GM18870 (cell line): ENCODE results near the gene HADHA.
A peak's percentile ranks its signal among the peaks of the same experiment; 100 is the strongest.
"Not testable (repeated sequence)": the region's sequence is repeated elsewhere in the genome, so short reads cannot be mapped to it uniquely, and the experiment has no call there.

Source experiments
- ATAC-seq: cut with Tn5 transposase; IDR thresholded peaks from one replicate; pipeline ENCODE4 v1.9.1; 2021; ENCODE audit warnings: moderate library complexity; ENCODE audit not compliant: unreplicated experiment

HADHA gene

DNA sequence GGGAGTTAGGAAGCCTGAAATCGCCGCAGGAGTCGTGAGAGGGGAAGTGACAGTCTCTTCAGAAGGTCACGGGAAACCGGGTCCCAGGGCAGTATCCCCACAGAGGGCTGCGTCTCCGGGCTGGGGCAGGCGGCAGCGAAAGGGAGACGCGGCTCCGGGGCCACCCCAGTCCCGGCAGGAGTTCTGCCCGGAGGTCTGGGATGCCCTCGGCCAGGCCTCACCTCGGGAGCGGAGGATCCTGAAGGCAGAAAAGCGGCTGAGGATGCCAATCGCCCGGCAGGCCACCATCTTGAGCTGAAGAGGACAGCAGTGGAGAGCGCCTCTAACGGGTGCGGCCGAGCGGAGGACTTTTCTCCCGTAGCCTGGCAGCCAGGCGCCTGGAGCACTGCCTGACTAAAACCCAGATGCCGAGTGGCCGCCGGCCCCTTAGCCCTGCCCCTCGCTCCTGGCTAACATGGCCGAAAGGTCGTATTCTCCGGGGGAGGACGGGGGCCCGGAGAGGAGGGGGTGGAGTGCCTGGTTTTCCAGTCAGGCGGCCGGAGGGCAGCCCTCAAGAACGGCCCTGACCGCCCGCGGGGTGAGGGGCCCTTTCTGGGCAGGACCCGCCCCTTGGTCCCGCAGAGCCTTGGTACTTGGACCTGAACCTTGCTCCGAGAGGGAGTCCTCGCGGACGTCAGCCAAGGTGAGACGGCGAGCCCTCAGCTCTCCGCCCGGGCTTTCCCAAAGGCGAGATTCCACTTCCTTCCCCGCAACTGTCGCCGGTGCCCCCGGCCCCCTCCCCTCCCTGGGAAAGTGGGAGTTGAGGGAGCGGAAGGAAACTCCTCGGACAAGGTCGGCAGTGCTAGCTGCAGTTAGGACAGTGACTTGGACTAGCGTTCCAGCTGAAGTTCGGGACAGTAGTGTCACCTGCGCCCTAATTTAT, at the start of gene HADHA, which contains the start of gene HADHB:
HADHA (minus strand) TSS at position 324 of the 922 bp plus-strand sequence; CDS start at position 288, 36 bp downstream.
HADHB (plus strand) TSS at position 631 of the 922 bp plus-strand sequence. CDS start 9,316 bp downstream, outside the sequence.
- ATAC-seq, result peak; percentile 56

DNA sequence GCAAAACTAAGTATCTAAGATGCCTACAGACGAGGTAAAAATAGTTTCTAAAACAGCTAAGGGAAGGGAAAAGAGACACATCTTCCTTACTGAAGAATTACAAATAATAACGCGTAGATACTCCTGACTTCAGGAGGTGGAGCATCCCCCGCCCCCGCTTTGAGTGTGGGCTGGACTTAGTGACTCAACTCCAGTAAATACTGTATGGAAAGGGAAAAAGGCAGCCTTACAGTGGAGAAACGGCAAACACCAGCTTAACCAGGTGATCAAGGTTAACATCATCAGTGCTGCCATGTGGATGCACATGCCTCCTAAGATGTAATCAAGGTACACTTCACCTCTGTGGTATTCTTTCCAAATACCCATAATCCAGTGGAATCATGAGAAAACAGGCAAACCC, 48.2 kb upstream of the HADHA start:
- ATAC-seq, result no peak

DNA sequence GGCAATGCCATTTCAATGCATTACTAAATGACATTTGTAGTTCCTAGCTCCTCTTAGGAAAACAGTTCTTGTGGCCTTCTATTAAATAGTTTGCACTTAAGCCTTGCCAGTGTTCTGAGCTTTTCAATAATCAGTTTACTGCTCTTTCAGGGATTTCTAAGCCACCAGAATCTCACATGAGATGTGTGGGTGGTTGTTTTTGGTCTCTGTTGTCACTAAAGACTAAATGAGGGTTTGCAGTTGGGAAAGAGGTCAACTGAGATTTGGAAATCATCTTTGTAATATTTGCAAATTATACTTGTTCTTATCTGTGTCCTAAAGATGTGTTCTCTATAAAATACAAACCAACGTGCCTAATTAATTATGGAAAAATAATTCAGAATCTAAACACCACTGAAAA, 45.6 kb upstream of the HADHA start:
- no peak for ATAC-seq

DNA sequence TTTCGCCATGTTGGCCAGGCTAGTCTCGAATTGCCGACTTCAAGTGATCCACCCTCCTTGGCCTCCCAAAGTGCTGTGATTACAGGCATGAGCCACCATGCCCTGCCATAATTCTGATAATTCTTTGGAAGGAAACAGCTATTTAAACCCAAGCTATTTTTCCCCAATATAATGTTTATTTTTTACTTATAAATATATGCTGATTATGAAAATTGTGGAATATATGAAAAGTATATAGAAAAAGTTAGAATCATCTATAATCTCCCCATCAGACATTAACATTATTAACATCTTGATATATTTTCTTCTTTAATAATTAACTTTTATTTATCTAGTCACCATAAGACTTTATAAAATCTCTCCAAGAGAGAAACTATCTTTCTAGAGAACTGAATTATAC, 41.5 kb upstream of the HADHA start:
- no peak for ATAC-seq

DNA sequence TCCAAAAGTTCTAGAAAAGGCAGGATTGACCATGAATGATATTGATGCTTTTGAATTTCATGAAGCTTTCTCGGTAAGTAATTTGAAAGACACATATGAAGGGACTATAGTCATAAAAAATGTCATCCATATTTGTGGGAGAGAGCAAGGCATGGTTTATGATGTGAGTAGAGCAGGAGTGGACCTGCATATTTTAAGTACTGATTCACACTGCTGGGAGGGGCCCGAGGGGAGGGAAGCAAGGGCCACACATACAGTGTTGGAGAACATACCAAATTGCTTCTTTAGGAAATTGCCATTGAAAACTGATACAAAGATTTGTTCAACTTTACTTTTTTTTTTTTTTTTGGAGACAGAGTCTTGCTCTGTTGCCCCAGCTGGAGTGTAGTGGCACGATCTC, 39.7 kb upstream of the HADHA start:
- no peak for ATAC-seq

DNA sequence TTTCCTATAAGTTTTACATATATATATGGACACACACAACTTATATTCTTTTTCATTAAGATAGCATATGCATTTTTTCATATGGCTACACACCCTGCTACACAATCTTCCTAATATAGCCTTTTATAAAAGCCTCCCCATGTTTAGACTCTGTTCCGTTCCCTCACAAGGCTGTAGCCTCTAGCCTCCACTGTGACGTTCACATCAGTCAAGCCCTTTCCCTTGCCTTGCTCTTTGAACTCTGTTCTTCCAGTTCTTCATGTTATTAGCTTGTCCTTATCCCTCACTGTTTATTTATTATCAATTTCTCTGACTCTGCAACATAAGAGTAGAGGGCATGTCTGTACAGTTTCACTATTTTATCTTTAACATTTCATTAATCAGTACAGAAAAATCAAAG, 39.2 kb upstream of the HADHA start:
- no peak for ATAC-seq

DNA sequence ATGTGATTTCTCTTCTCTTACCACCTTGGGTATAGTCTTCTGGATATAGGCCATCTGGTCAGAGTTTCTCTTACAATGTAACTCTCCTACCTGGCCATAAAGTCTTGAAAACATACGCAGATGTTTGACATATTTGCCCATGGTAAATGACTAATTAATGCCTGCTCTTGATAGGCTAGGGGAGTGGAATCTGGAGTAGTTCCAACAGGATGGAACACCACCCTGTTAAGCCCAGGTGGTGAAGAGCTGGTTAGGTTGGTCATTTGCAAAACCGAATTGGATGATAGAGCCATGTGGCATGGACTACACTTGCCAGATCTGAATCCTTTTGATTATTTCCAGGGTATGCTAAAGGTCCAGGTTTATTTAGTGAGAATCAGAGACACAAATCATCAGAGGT, 36.8 kb upstream of the HADHA start:
- ATAC-seq, result no peak

DNA sequence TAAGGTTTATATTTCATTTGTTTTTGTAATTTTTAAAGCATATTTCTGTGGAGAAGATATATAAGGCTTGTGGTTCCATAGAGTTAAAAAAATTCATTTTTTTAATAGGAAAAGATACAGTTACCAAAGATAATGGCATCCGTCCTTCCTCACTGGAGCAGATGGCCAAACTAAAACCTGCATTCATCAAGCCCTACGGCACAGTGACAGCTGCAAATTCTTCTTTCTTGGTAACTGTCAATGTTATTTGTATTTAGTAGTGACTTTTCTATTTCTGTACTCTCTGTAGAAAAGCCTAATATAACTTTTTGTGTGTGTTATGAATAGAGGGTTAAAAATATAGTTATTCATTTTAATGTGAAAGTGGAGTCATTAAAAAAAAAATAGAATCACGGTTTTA, 35.5 kb upstream of the HADHA start:
- no peak for ATAC-seq

DNA sequence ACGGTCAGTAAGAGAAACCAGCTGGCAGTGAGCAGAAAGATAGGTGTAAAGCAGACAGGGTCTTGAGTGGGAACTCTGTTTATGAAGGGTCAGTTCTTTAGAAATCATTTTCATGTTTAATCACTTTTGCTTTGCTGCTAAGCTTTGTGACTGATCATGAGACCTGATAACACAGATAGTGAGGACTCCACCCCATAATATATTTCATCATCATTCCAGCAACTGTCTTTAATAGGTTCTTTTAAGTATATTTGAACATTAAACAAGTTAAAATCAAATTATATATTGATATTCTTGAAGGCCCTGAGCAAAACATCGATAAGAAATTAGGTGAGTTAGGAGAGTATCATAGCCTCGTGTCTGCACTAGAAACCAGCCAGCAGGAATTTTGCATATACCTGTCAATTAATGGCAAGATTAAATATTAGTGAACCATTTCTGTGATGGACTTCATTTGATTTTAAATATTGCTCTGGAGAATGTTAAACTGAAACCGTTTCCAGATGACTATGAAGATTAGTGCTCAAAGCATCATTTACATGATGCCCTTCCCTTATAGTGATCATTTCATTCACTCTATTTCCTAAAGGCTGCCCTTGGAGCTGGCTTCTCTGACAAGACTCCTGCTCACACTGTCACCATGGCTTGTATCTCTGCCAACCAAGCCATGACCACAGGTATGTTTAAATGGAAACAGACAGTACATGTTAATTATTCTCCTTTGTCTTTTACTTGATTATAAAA, 32.2 kb upstream of the HADHA start:
- no peak for ATAC-seq

DNA sequence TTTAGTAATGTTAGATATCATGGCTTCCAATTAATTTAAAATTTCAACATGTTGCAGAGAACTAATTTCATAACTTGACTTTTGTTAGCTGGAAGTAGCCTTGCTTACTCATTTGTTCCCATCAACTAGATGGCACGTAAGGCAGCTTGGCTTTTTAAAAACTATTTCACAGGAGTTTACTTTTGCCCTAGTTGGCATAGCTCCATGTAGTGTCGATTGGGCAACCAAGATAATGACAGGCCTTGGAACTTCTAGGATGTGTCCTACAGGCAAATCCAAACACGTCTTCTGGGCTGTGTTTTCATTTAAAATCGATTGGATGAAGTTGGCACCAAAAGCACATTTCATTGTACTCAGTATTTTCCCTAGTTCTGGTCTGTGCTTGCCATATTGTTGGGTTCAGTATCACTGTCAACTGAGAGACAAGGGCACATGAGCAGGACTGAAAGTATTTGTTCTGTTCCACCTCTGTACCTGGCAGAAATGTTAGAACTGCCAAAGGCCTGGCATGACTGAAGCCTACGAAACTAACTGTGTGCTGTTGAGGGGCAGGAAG, 29.7 kb upstream of the HADHA start:
- ATAC-seq, result no peak

DNA sequence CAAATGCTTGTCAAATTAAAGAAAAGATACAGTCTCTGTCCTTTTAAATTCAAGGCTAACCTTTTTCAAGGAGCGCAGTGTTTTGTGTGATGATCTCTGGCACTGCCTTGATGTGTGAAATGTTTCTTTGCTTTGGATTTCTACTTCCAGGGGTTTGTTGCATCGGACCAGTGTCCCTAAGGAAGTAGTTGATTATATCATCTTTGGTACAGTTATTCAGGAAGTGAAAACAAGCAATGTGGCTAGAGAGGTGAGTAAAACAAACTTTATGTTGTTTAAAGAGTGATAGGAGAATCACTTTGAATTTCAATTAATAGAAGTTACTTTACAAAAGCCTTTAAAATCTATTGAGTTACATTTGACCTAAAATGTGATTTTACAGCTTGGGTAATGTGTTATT, 29.1 kb upstream of the HADHA start:
- ATAC-seq, result no peak

DNA sequence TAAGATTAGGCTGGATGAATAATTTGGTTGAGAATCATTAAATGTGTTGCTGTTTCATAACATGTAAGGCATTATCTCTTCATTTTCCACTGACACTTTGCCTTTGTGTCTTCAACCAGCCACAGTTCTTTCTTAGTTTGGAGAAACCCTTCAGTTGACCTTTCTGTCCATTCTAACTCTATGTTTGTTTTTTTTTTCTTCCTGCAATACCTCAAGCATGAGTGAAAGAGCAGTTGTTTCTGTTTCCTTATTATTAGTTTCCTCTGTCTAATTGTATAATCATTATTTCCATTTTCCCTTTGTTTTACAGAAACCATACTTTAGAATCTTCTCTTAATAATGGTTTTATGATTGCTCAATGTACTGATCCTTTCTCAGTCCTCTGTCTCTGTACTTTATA, 25.9 kb upstream of the HADHA start:
- ATAC-seq, result no peak

DNA sequence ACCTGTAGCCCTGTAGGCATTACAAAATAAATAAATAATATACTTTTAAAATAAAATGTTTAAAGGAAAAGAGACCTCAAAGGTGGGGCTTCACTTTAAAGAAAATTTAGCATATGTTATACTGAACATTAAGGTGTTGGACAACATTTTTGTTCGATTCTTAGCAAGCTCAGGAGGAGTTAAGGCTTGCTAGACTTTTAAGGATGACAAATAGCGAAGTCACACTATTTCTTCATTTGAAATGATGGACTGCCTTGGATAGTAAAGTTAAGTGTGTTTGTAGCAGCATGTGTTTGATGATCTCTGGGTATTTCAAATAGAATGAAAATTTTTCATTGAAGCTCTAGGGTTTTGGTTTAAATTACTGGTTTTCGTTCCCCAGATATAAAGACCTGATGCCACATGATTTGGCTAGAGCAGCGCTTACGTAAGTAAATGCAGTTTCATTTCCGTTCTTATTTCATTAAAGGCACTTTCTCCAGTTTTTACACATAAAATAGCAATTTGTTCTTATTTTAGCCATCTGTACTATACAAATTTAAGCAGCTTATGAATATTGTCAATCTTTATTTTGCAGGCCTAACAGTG, 25.2 kb upstream of the HADHA start:
- ATAC-seq, result no peak

DNA sequence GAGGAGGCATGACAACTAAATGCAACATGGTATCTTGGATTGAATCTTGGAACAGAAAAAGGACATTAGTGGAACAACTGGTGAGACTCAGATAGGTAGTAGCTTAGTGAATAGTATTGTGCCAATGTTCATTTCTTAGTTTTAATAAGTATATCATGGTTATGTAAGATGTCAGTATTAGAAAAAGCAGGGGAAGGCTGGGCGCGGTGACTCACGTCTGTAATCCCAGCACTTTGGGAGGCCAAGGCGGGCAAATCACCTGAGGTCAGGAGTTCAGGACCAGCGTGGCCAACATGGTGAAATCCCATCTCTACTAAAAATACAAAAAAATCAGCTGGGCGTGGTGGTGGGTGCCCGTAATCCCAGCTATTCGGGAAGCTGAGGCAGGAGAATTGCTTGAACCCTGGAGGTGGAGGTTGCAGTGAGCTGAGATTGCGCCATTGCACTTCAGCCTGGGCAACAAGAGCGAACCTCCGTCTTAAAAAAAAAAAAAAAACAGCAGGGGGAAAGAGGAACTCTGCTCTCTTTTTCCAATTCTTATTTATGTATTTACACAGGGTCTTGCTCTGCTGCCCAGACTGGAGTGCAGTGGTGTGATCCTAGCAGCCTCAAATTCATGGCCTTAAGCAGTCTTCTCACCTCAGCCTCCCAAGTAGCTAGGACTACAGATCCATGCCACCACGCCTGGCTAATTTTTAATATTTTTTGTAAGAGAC, 24.4 kb upstream of the HADHA start:
- not testable (repeated sequence) for ATAC-seq

DNA sequence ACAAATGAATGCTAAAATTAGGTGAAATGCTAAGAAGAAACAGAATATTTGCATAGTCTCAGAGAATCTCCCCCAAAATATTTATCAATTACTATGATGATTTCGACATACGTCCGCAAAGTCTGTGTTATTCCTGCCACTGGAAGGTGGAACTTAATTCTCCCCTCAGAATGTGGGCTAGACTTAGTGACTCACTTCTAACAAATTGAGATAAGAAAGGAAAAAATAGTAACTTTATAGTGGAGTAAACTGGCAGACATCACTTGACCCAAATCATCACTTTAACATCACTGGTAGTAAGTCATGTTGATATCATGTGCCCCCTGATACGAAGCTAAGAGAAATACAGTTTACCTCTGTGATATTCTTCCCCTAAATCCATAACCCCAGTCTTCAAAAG, 23.8 kb upstream of the HADHA start:
- ATAC-seq, result no peak

DNA sequence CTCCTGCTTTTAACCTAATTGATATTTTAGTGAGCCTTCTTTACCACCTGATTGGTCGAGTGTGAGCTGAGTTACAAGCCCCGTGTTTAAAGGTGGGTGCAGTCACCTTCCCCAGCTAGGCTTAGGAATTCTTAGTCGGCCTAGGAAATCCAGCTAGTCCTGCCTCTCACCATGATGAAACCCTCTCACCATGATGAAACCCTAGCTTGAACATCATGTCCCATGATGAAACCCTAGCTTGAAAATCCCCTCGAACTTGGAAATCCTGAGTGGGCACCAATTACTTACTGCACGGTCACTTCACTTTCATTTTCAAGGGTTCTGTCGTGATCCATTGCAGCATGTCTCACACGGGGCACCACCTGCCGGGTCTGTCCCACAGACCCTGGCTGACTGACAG, 14.4 kb upstream of the HADHA start:
- not testable (repeated sequence) for ATAC-seq

DNA sequence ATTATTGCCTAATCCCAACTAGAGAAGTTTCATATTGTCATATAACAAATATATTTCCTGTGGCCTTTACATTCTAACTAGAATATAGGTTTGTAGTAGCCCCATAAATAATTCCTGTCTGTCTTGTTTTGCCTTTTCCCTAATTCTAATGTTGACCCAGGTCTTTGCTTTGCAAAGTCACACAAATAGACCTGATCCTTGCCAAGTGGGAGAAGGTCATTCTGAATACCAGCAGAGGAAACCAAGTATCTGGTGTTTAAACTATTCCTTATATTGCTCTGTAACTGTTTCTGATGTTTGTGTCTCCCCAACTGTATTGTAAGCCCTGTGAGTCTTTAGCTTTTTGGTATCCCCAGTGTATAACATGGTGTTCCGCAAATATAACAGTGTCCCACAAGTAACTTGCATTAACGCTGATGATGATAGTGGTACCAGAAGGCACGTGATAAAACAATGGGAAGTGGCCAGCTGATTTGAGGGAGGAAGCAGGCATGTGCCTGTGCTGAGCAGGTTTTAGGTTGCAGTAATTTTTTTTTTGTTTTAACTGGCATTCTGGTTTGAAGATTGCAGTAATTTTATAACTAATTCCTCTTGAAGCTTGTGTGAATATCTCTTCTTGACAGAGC, 11.4 kb upstream of the HADHA start:
- ATAC-seq, result no peak

DNA sequence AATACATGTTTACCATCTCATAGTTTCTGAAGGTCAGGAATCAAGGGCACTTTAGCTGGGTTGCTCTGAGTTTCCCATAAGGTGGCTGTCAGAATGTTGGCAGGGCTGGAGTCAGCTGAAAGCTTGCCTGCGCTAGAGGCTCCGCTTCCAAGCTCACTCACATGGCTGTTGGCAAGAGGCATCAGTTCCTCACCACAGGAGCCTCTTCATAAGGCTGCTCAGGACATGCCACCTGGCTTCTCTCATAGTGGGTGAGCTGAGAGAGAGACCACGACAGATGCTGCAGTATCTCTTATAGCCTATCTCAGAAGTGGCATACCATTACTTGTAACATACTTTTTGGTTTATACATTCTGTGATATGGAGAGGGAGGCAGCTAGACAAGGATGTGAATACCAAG, 7.5 kb upstream of the HADHA start:
- ATAC-seq, result no peak

DNA sequence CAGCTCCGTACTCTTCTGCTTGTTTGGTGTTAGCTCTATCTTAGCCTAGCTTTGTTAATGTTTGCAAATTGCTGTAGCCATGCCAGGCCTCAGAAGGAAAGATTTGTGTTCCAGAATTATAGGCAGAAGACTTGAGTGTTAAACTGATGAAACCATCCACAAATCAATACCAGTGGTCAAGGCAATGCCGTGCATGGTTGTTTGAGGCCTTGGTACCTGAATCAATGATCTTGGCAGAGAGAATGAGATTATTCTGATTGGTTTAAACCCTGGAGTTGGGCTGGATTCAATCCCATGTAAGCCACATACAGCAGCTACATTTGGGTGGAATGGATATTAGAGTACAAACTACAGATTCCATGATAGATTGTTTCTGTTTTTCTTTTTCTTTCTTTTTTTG, 5.2 kb upstream of the HADHA start:
- ATAC-seq, result no peak

DNA sequence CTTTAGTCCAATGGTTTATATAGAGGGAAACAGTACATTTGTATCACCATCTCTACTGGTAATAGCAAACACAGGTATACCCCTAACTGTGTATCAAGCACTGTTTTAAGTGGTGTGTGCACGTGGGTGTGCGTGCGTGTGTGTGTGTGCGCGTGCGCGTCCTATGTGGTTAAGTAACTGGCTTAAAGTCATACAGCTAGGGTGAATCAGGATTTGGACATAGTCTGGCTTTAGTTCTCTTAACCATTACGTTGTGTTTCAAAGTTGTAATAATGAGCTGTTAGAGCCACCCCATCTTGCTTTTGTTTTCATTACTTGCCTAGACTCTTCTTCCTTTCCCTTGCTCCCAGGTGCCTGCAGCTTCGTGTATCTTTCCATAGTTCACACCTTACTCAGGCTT, 2.4 kb upstream of the HADHA start:
- ATAC-seq, result no peak
